ENCODE data around the gene RXRB.

The RXRB gene

DNA sequence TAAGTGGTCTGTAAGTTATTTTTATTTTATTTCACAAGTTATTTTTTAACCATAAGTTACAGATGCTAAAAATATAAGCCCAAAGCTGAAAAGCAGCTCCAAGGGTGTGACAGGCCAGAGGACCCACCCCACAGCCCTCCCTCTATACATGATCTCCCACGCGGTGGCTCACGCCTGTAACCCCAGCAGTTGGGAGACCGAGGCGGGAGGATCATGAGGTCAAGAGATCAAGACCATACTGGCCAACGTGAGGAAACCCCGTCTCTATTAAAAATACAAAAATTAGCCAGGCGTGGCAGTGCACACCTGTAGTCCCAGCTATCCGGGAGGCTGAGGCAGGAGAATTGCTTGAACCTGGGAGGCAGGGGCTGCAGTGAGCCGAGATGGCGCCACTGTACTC lies 40.4 kb downstream of the RXRB start:
- Histone ChIP-seq H3K27me3 (ENCODE audit: insufficient read depth, low read length) (no peaks in the 10 kb centered on the region), H3K36me3 (ENCODE audit: insufficient read depth, low read length) (no peaks in the 10 kb centered on the region), H3K4me3 (ENCODE audit: low read depth, low read length, poor library complexity, severe bottlenecking) (no peak overlapping the region), H3K27ac (ENCODE audit: low read depth, low read length, poor library complexity, severe bottlenecking) (no peak overlapping the region), H3K9ac (ENCODE audit: low read length) (no peak overlapping the region), H4K20me1 (ENCODE audit: insufficient read depth, low read length) (no peaks in the 10 kb centered on the region), H3K79me2 (ENCODE audit: insufficient read depth, low read length) (no peaks in the 10 kb centered on the region), H3F3A (ENCODE audit: insufficient read depth, low read length) (no peaks in the 10 kb centered on the region), H3K4me2 (ENCODE audit: low read length) (no peak overlapping the region), H3K9me3 (ENCODE audit: low read length) (no peaks in the 10 kb centered on the region), H3K9me2 (ENCODE audit: low read depth, low read length) (no peaks in the 10 kb centered on the region), H2AFZ (ENCODE audit: low read length) (no peak overlapping the region), H3K4me1 (ENCODE audit: insufficient read depth, low read length, severe bottlenecking) (peaks cover 6% of the 10 kb centered on the region)
- TF ChIP-seq, protein P1, sequence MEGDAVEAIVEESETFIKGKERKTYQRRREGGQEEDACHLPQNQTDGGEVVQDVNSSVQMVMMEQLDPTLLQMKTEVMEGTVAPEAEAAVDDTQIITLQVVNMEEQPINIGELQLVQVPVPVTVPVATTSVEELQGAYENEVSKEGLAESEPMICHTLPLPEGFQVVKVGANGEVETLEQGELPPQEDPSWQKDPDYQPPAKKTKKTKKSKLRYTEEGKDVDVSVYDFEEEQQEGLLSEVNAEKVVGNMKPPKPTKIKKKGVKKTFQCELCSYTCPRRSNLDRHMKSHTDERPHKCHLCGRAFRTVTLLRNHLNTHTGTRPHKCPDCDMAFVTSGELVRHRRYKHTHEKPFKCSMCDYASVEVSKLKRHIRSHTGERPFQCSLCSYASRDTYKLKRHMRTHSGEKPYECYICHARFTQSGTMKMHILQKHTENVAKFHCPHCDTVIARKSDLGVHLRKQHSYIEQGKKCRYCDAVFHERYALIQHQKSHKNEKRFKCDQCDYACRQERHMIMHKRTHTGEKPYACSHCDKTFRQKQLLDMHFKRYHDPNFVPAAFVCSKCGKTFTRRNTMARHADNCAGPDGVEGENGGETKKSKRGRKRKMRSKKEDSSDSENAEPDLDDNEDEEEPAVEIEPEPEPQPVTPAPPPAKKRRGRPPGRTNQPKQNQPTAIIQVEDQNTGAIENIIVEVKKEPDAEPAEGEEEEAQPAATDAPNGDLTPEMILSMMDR (IDR thresholded peaks at IDR 0.05; ENCODE audit: low read length) = no peak
- no peak for TF ChIP-seq EZH2 (IDR thresholded peaks at IDR 0.05; ENCODE audit: borderline replicate concordance, low read length)

DNA sequence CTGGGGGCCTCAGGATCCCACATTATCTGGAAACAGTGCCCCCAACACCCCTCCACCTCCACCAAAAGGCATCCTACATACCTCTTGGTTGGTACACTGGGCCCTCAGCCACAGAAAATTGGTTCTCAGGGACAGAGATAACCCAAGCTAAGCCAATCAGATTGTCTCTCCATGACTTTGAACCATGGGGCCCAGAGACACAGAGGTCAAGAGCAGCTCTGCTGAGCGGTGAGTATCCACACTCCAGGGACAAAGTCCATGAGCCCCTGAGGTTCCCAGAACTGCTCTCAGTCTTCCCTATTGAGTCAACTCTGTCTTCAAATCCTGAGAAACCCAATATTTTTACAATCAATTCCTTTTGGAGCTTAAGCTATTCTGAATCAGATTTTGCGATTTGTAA lies 43.5 kb downstream of the RXRB start:
- Histone ChIP-seq H3K4me1 (ENCODE audit: insufficient read depth, low read length, severe bottlenecking) (peaks cover 4% of the 10 kb centered on the region), H3K9me3 (ENCODE audit: low read length) (no peaks in the 10 kb centered on the region), H3K27ac (ENCODE audit: low read depth, low read length, poor library complexity, severe bottlenecking) (no peak overlapping the region), H3K79me2 (ENCODE audit: insufficient read depth, low read length) (no peaks in the 10 kb centered on the region), H3K4me3 (ENCODE audit: low read depth, low read length, poor library complexity, severe bottlenecking) (no peak overlapping the region), H3F3A (ENCODE audit: insufficient read depth, low read length) (no peaks in the 10 kb centered on the region), H3K4me2 (ENCODE audit: low read length) (no peak overlapping the region), H3K27me3 (ENCODE audit: insufficient read depth, low read length) (peaks cover 4% of the 10 kb centered on the region; the same call in 1 of the 2 replicates), H3K9ac (ENCODE audit: low read length) (no peak overlapping the region), H4K20me1 (ENCODE audit: insufficient read depth, low read length) (no peaks in the 10 kb centered on the region), H3K36me3 (ENCODE audit: insufficient read depth, low read length) (no peaks in the 10 kb centered on the region), H3K9me2 (ENCODE audit: low read depth, low read length) (no peaks in the 10 kb centered on the region), H2AFZ (ENCODE audit: low read length) (no peak overlapping the region)
- no peak for TF ChIP-seq EZH2 (IDR thresholded peaks at IDR 0.05; ENCODE audit: borderline replicate concordance, low read length)

DNA sequence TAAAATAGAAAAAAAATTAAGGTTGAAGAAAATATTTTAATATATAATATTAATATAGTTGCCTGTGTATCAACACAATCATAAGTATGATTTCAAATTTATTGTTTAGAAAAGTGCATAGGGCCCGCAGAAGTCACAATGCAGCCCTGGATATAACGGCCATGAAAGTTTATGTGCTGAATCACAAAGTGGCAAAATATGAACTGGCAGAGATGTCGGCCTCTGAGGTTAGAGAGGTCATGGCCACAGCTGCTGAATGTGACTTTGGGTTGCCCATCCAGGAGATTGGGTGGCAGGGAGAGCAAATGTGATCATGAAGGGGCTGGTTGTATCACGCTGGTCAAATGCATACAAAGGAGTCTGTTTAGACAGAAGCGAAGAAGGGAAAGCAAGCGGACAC lies 43.9 kb downstream of the RXRB start:
- Histone ChIP-seq H3K4me1 (ENCODE audit: insufficient read depth, low read length, severe bottlenecking) (peaks cover under 1% of the 10 kb centered on the region), H3K9ac (ENCODE audit: low read length) (no peak overlapping the region), H3K9me3 (ENCODE audit: low read length) (no peaks in the 10 kb centered on the region), H3K79me2 (ENCODE audit: insufficient read depth, low read length) (no peaks in the 10 kb centered on the region), H3K9me2 (ENCODE audit: low read depth, low read length) (no peaks in the 10 kb centered on the region), H3K36me3 (ENCODE audit: insufficient read depth, low read length) (no peaks in the 10 kb centered on the region; the same call in 1 of the 2 replicates), H3K4me3 (ENCODE audit: low read depth, low read length, poor library complexity, severe bottlenecking) (no peak overlapping the region), H3K27me3 (ENCODE audit: insufficient read depth, low read length) (peaks cover 4% of the 10 kb centered on the region; the same call in 1 of the 2 replicates), H3K4me2 (ENCODE audit: low read length) (no peak overlapping the region), H3K27ac (ENCODE audit: low read depth, low read length, poor library complexity, severe bottlenecking) (no peak overlapping the region), H3F3A (ENCODE audit: insufficient read depth, low read length) (no peaks in the 10 kb centered on the region), H2AFZ (ENCODE audit: low read length) (no peak overlapping the region), H4K20me1 (ENCODE audit: insufficient read depth, low read length) (no peaks in the 10 kb centered on the region)
- TF ChIP-seq, protein P1 (IDR thresholded peaks at IDR 0.05; ENCODE audit: low read length) = no peak
- no peak for TF ChIP-seq EZH2 (IDR thresholded peaks at IDR 0.05; ENCODE audit: borderline replicate concordance, low read length)

DNA sequence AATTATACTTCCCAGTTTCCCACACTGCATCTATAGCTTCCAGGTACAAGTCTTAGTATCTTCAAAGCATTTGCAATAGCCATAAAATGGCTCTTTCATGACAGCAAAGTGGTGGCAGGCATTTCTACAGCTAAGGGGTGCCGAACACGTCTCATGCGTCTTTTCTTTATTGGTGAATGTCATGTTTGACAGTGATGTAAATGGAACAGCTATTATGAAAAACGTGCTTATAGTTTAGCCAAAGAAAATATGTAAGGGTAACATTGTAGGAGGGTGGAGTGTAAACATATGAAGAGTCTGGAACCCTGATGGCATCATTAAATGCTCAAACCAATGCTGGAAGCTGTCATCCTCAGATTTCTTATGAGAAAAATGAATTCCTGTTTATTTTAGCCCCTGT lies 46.1 kb downstream of the RXRB start:
- no peaks in the 10 kb centered on the region for H3F3A ChIP-seq (ENCODE audit: insufficient read depth, low read length)
- H4K20me1 ChIP-seq (ENCODE audit: insufficient read depth, low read length) = no peaks in the 10 kb centered on the region
- no peaks in the 10 kb centered on the region for H3K79me2 ChIP-seq (ENCODE audit: insufficient read depth, low read length)
- H3K4me1 ChIP-seq (ENCODE audit: insufficient read depth, low read length, severe bottlenecking) = no peaks in the 10 kb centered on the region
- H3K36me3 ChIP-seq (ENCODE audit: insufficient read depth, low read length) = no peaks in the 10 kb centered on the region; the same call in 1 of the 2 replicates
- H3K9me2 ChIP-seq (ENCODE audit: low read depth, low read length) = no peaks in the 10 kb centered on the region
- no peak for TF ChIP-seq EZH2 (IDR thresholded peaks at IDR 0.05; ENCODE audit: borderline replicate concordance, low read length)
- TF ChIP-seq, protein P1 (IDR thresholded peaks at IDR 0.05; ENCODE audit: low read length) = no peak
- H2AFZ ChIP-seq (ENCODE audit: low read length) = no peak overlapping the region
- no peaks in the 10 kb centered on the region for H3K9me3 ChIP-seq (ENCODE audit: low read length)
- H3K9ac ChIP-seq (ENCODE audit: low read length) = no peak overlapping the region
- H3K4me2 ChIP-seq (ENCODE audit: low read length) = no peak overlapping the region
- H3K27me3 ChIP-seq (ENCODE audit: insufficient read depth, low read length) = peaks cover 4% of the 10 kb centered on the region; the same call in 1 of the 2 replicates
- no peak overlapping the region for H3K4me3 ChIP-seq (ENCODE audit: low read depth, low read length, poor library complexity, severe bottlenecking)
- no peak overlapping the region for H3K27ac ChIP-seq (ENCODE audit: low read depth, low read length, poor library complexity, severe bottlenecking)
